ENCODE measurements around the gene LYPD6. TPM values are rescaled to one million over a fixed set of nuclear protein-coding genes. Genes with fewer than 3 reads are reported as not detected.

LYPD6 gene
- total RNA-seq, 2 experiments from 2014 or later: not detected

- Mint-ChIP-seq H3K36me3 (no peaks in the 10 kb centered on the region), H3K9me3 (no peaks in the 10 kb centered on the region), H3K27ac (no peak overlapping the region), H3K27me3 (peaks cover 10% of the 10 kb centered on the region), H3K4me3 (no peak overlapping the region), H3K4me1 (ENCODE audit: low read depth) (no peaks in the 10 kb centered on the region)
- intact Hi-C loops (cut with micrococcal nuclease): no loop called here
- POLR2A ChIA-PET: no interaction called here
- no peak for DNase-seq
- CTCF ChIA-PET: no interaction called here
Observed at GRCh38 chr2:149513461-149513860, 183.1 kb downstream of the LYPD6 start.

Data from activated CD4-positive, alpha-beta memory T cell treated with anti-CD3 and anti-CD28 coated beads for 36 hours (primary cell).